ENCODE results near the gene FOXJ2.
A peak's percentile ranks its signal among the peaks of the same experiment; 100 is the strongest.
"Not testable (repeated sequence)": the region's sequence is repeated elsewhere in the genome, so short reads cannot be mapped to it uniquely, and the experiment has no call there.

Gene FOXJ2

GRCh38 chr12:8032242-8033152 lies at the start of gene FOXJ2:
FOXJ2 (plus strand) TSS chr12:8032716; CDS start chr12:8039833, 7,117 bp downstream.
- peak; percentile 92 for DNase-seq

GRCh38 chr12:7983019-7983418 lies 49.5 kb upstream of the FOXJ2 start:
- DNase-seq: not testable (repeated sequence)

- not testable (repeated sequence) for DNase-seq
Measured at GRCh38 chr12:7983460-7983859, 49.1 kb upstream of the FOXJ2 start.

GRCh38 chr12:7984900-7985299 lies 47.6 kb upstream of the FOXJ2 start:
- no peak for DNase-seq

GRCh38 chr12:7985802-7986418 lies 46.6 kb upstream of the FOXJ2 start:
- no peak for DNase-seq

- DNase-seq: peak; percentile 88
Measured at GRCh38 chr12:7989827-7990491, 42.6 kb upstream of the FOXJ2 start.

GRCh38 chr12:7991535-7991934 lies 41.0 kb upstream of the FOXJ2 start:
- no peak for DNase-seq

- DNase-seq: peak; percentile 92
Measured at GRCh38 chr12:7994731-7995205, 37.7 kb upstream of the FOXJ2 start.

- DNase-seq: peak; percentile 95
Measured at GRCh38 chr12:7995266-7995963, 37.1 kb upstream of the FOXJ2 start.

- DNase-seq: not testable (repeated sequence)
Measured at GRCh38 chr12:8000827-8001226, 31.7 kb upstream of the FOXJ2 start.

- not testable (repeated sequence) for DNase-seq
Measured at GRCh38 chr12:8001496-8001895, 31.0 kb upstream of the FOXJ2 start.

- DNase-seq: not testable (repeated sequence)
Measured at GRCh38 chr12:8004897-8005296, 27.6 kb upstream of the FOXJ2 start.

GRCh38 chr12:8011331-8011730 lies 21.2 kb upstream of the FOXJ2 start:
- DNase-seq: no peak

- DNase-seq: no peak
Measured at GRCh38 chr12:8012651-8013309, 19.7 kb upstream of the FOXJ2 start.

- DNase-seq: peak; percentile 72
Measured at GRCh38 chr12:8014836-8015235, 17.7 kb upstream of the FOXJ2 start.

GRCh38 chr12:8018213-8018612 lies 14.3 kb upstream of the FOXJ2 start:
- DNase-seq: not testable (repeated sequence)

GRCh38 chr12:8018666-8019581 lies 13.6 kb upstream of the FOXJ2 start:
- DNase-seq: peak; percentile 76

GRCh38 chr12:8026291-8026900 lies 6.1 kb upstream of the FOXJ2 start:
- DNase-seq: peak; percentile 99

GRCh38 chr12:8027856-8028255 lies 4.7 kb upstream of the FOXJ2 start:
- DNase-seq: no peak

- no peak for DNase-seq
Measured at GRCh38 chr12:8028267-8028666, 4.2 kb upstream of the FOXJ2 start.

- DNase-seq: no peak
Measured at GRCh38 chr12:8030189-8030588, 2.3 kb upstream of the FOXJ2 start.

Measured in islet precursor cell (in vitro differentiated cells).